ENCODE data around the gene BOLA1. TPM values are rescaled to one million over a fixed set of nuclear protein-coding genes. Genes with fewer than 3 reads are reported as not detected.

BOLA1 gene
- total RNA-seq, 1 experiment from 2014 or later = 20.4 TPM

DNA sequence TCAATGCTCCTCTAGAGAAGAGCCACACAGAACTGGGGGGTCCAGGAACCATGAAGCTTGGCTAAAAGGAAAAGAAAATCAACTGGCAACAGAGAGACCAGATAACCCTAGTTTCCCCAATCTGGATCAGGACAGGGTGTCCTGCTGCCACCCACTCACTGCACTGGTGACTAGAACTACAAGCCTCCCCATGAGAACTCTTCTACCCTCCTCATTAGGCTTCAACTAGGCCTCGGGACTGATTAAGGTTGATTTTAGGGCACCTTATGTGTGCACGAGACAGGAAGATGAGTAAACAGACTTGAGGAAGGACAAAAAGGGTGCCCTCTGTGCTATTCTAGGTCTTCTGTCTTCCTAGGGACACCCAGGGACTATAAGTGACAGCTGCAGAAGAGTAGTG is 30.5 kb downstream of the BOLA1 start:
- H3K9me2 ChIP-seq (ENCODE audit: insufficient read depth) = no peaks in the 10 kb centered on the region
- ATAC-seq (no peak), DNase-seq (ENCODE audit: low read depth, low spot score) (no peak)
- no peaks in the 10 kb centered on the region for H3K9me3 ChIP-seq (ENCODE audit: control insufficient read depth in 1 of 2, insufficient read depth in 1 of 2, low read depth in 1 of 2, low read length in 2 of 2)
- H3K4me3 ChIP-seq (replicated peaks in 1 of 2; ENCODE audit: low read depth in 1 of 2, low read length in 2 of 2) = no peak overlapping the region
- no peaks in the 10 kb centered on the region for H3K27me3 ChIP-seq (ENCODE audit: insufficient read depth, low read length)
- H2AFZ ChIP-seq (ENCODE audit: low read depth, low read length, poor library complexity, severe bottlenecking) = no peak overlapping the region
- intact Hi-C loops (cut with micrococcal nuclease) = no loop called here
- TF ChIP-seq JUND (IDR thresholded peaks at IDR 0.05) (no peak), YY1 (IDR thresholded peaks at IDR 0.05; ENCODE audit: extremely low read depth, insufficient replicate concordance, low read depth, low read length) (no peak), TCF7L2 (IDR thresholded peaks at IDR 0.05; ENCODE audit: borderline replicate concordance, extremely low read depth, insufficient read depth, insufficient read length) (no peak), CEBPB (IDR thresholded peaks at IDR 0.05; ENCODE audit: low read depth) (no peak), ELF1 (IDR thresholded peaks at IDR 0.05; ENCODE audit: borderline replicate concordance, low read depth) (no peak), POLR2A (IDR thresholded peaks at IDR 0.05; ENCODE audit: borderline replicate concordance, extremely low read depth, insufficient read depth, insufficient read length) (no peak), EZH2phosphoT487 (IDR thresholded peaks at IDR 0.05; ENCODE audit: borderline replicate concordance) (no peak), EGR1 (IDR thresholded peaks at IDR 0.05; ENCODE audit: low read depth) (no peak), SIN3A (IDR thresholded peaks at IDR 0.05; ENCODE audit: low read depth) (no peak), FOSL1 (IDR thresholded peaks at IDR 0.05; ENCODE audit: low read depth) (no peak), ZNF274 (IDR thresholded peaks at IDR 0.05; ENCODE audit: low read depth, low read length) (no peak), POLR2AphosphoS5 (IDR thresholded peaks at IDR 0.05; ENCODE audit: low read depth, low read length) (no peak)
- TF ChIP-seq, protein P1, sequence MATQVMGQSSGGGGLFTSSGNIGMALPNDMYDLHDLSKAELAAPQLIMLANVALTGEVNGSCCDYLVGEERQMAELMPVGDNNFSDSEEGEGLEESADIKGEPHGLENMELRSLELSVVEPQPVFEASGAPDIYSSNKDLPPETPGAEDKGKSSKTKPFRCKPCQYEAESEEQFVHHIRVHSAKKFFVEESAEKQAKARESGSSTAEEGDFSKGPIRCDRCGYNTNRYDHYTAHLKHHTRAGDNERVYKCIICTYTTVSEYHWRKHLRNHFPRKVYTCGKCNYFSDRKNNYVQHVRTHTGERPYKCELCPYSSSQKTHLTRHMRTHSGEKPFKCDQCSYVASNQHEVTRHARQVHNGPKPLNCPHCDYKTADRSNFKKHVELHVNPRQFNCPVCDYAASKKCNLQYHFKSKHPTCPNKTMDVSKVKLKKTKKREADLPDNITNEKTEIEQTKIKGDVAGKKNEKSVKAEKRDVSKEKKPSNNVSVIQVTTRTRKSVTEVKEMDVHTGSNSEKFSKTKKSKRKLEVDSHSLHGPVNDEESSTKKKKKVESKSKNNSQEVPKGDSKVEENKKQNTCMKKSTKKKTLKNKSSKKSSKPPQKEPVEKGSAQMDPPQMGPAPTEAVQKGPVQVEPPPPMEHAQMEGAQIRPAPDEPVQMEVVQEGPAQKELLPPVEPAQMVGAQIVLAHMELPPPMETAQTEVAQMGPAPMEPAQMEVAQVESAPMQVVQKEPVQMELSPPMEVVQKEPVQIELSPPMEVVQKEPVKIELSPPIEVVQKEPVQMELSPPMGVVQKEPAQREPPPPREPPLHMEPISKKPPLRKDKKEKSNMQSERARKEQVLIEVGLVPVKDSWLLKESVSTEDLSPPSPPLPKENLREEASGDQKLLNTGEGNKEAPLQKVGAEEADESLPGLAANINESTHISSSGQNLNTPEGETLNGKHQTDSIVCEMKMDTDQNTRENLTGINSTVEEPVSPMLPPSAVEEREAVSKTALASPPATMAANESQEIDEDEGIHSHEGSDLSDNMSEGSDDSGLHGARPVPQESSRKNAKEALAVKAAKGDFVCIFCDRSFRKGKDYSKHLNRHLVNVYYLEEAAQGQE (IDR thresholded peaks at IDR 0.05; ENCODE audit: low read depth) = no peak
- TF ChIP-seq, protein P2, sequence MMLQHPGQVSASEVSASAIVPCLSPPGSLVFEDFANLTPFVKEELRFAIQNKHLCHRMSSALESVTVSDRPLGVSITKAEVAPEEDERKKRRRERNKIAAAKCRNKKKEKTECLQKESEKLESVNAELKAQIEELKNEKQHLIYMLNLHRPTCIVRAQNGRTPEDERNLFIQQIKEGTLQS (IDR thresholded peaks at IDR 0.05) = no peak
- TF ChIP-seq, protein P3, sequence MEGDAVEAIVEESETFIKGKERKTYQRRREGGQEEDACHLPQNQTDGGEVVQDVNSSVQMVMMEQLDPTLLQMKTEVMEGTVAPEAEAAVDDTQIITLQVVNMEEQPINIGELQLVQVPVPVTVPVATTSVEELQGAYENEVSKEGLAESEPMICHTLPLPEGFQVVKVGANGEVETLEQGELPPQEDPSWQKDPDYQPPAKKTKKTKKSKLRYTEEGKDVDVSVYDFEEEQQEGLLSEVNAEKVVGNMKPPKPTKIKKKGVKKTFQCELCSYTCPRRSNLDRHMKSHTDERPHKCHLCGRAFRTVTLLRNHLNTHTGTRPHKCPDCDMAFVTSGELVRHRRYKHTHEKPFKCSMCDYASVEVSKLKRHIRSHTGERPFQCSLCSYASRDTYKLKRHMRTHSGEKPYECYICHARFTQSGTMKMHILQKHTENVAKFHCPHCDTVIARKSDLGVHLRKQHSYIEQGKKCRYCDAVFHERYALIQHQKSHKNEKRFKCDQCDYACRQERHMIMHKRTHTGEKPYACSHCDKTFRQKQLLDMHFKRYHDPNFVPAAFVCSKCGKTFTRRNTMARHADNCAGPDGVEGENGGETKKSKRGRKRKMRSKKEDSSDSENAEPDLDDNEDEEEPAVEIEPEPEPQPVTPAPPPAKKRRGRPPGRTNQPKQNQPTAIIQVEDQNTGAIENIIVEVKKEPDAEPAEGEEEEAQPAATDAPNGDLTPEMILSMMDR (IDR thresholded peaks at IDR 0.05 in 2 of 3, conservative IDR thresholded peaks at IDR 0.05 in 1 of 3; ENCODE audit: borderline replicate concordance in 1 of 3, insufficient read depth in 1 of 3, low read depth in 2 of 3, low read length in 2 of 3) = no peak
- H3K9ac ChIP-seq (ENCODE audit: low read length) = no peak overlapping the region
- RAD21 ChIA-PET (ENCODE audit: low non-redundant PET in 1 of 2, low total read pairs in 2 of 2, uncharacterized antibody in 2 of 2, unreplicated experiment in 2 of 2) = no interaction called here
- CTCF ChIA-PET = no interaction called here
- H3K79me2 ChIP-seq (ENCODE audit: insufficient read depth, low read length) = peaks cover 31% of the 10 kb centered on the region
- H3K4me1 ChIP-seq (ENCODE audit: control insufficient read depth in 1 of 2, insufficient read depth in 2 of 2, low read length in 2 of 2) = peaks cover 9 to 31% of the 10 kb centered on the region in 2 experiments; a peak in 3 of 4 replicates
- peaks cover 15 to 19% of the 10 kb centered on the region in 2 experiments; a peak in 3 of 4 replicates for H3K36me3 ChIP-seq (ENCODE audit: control insufficient read depth in 1 of 2, insufficient read depth in 2 of 2, low read length in 2 of 2)
- H4K20me1 ChIP-seq (ENCODE audit: insufficient read depth) = peaks cover 5% of the 10 kb centered on the region; the same call in 1 of the 2 replicates
- H3K4me2 ChIP-seq (ENCODE audit: low read length) = no peak overlapping the region
- H3K27ac ChIP-seq (ENCODE audit: low read depth, low read length) = no peak overlapping the region
- no TSS peak for BruUV-seq (replicated peaks)
- POLR2A ChIA-PET = interaction anchor here (2.3 to 2.5 kb wide), 2 partner anchors 9 to 42 kb away, joined by 23 to 29 read pairs; a partner anchor contains a TSS

Data from HCT116 (cell line).